Calu3 (cell line): ENCODE measurements around the gene SLC39A11. TPM values are rescaled to one million over a fixed set of nuclear protein-coding genes. Genes with fewer than 3 reads are reported as not detected.
"Not testable (repeated sequence)": the region's sequence is repeated elsewhere in the genome, so short reads cannot be mapped to it uniquely, and the experiment has no call there.

Experiments used
- BruUV-seq: library from RNA; stranded (reverse); fragments of 400-500 nt; replicated peaks from 2 replicates; lab custom pipeline; 2021; lab: Mats Ljungman, UMichigan
- CTCF ChIA-PET: fragments of 300-600 bp; sonication (Branson Sonifier 250); formaldehyde crosslinking; loops from one replicate; lab custom pipeline; 2022; ENCODE audit warnings: antibody characterized with exemption; lab: Charles Lee
- DNase-seq: peaks from one replicate; pipeline ENCODE4 v3.0.0; 2022
- H3K27ac Mint-ChIP-seq: one replicate; pipeline ENCODE4 v1.8.0; 2022; ENCODE audit warnings: mixed read lengths; ENCODE audit not compliant: unreplicated experiment
- H3K27me3 Mint-ChIP-seq: one replicate; pipeline ENCODE4 v1.8.0; 2022; ENCODE audit warnings: mixed read lengths; ENCODE audit not compliant: unreplicated experiment
- H3K36me3 Mint-ChIP-seq: one replicate; pipeline ENCODE4 v1.8.0; 2022; ENCODE audit warnings: mild to moderate bottlenecking, moderate library complexity, mixed read lengths; ENCODE audit not compliant: insufficient read depth, unreplicated experiment
- H3K4me1 Mint-ChIP-seq: one replicate; pipeline ENCODE4 v1.8.0; 2022; ENCODE audit warnings: mild to moderate bottlenecking, low read depth, mixed read lengths; ENCODE audit not compliant: unreplicated experiment
- H3K4me3 Mint-ChIP-seq: one replicate; pipeline ENCODE4 v1.8.0; 2022; ENCODE audit warnings: mild to moderate bottlenecking, low read depth, moderate library complexity, mixed read lengths; ENCODE audit not compliant: unreplicated experiment
- H3K9me3 Mint-ChIP-seq: one replicate; pipeline ENCODE4 v1.8.0; 2022; ENCODE audit warnings: low read depth, mixed read lengths; ENCODE audit not compliant: unreplicated experiment
- intact Hi-C: fragments of 100-400 bp; cut with micrococcal nuclease; formaldehyde crosslinking; loops from one replicate; pipeline ENCODE4 v1.10.0; 2022; ENCODE audit not compliant: unreplicated experiment
- total RNA-seq: library from RNA; stranded (reverse); gene quantifications from 2 replicates; pipeline ENCODE4 v1.2.3, GENCODE V29; 2022
- TF ChIP-seq, protein P1 (sequence below): fragments of 200-600 bp; IDR thresholded peaks from one replicate; pipeline ENCODE4 v1.8.0; 2022; ENCODE audit warnings: antibody characterized with exemption; ENCODE audit not compliant: unreplicated experiment

SLC39A11 gene
- total RNA-seq, 1 experiment from 2014 or later: 60.3 TPM

- Mint-ChIP-seq H3K27ac (no peak overlapping the region), H3K9me3 (peaks cover 11% of the 10 kb centered on the region), H3K27me3 (no peaks in the 10 kb centered on the region), H3K4me1 (no peaks in the 10 kb centered on the region), H3K36me3 (no peaks in the 10 kb centered on the region), H3K4me3 (no peak overlapping the region)
- TF ChIP-seq, protein P1, sequence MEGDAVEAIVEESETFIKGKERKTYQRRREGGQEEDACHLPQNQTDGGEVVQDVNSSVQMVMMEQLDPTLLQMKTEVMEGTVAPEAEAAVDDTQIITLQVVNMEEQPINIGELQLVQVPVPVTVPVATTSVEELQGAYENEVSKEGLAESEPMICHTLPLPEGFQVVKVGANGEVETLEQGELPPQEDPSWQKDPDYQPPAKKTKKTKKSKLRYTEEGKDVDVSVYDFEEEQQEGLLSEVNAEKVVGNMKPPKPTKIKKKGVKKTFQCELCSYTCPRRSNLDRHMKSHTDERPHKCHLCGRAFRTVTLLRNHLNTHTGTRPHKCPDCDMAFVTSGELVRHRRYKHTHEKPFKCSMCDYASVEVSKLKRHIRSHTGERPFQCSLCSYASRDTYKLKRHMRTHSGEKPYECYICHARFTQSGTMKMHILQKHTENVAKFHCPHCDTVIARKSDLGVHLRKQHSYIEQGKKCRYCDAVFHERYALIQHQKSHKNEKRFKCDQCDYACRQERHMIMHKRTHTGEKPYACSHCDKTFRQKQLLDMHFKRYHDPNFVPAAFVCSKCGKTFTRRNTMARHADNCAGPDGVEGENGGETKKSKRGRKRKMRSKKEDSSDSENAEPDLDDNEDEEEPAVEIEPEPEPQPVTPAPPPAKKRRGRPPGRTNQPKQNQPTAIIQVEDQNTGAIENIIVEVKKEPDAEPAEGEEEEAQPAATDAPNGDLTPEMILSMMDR: no peak
- BruUV-seq: no TSS peak
- no peak for DNase-seq
- intact Hi-C loops: no loop called here
- CTCF ChIA-PET: no interaction called here
These were observed 328.5 kb downstream of the SLC39A11 start for GRCh38 chr17:72763981-72764380.

DNA sequence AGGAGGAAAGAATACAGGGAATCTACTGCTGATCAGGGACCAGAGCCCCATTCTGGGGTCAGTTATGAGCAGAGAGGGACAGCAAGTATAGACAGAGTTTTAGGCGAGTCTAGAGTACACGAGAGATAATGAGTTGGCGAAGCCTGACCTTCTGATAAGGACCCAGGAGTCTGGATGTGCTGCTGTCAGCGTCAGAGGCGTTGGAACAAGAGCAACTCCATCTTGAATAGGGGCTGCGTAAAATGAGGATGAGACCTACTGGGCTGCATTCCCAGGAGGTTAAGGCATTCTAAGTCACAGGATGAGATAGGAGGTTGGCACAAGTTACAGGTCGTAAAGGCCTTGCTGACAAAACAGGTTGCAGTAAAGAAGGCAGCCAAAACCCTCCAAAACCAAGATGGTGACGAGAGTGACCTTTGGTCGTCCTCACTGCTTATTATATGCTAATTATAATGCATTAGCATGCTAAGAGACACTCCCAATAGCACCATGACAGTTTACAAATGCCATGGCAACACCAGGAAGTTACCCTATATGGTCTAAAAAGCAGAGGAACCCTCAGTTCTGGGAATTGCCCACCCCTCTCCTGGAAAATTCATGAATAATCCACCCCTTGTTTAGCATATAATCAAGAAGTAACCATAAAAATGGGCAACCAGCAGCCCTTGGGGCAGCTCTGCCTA is 330.5 kb downstream of the SLC39A11 start:
- H3K27me3 Mint-ChIP-seq, H3K9me3 Mint-ChIP-seq, H3K4me3 Mint-ChIP-seq: not testable (repeated sequence)

GRCh38 chr17:72761431-72761830 is 331.1 kb downstream of the SLC39A11 start:
- TF ChIP-seq, protein P1: no peak
- Mint-ChIP-seq H3K4me3 (no peak overlapping the region), H3K9me3 (peaks cover 5% of the 10 kb centered on the region)

More for the DNA sequence above, 330.5 kb downstream of the SLC39A11 start:
- DNase-seq, CTCF ChIA-PET, BruUV-seq, H3K27ac Mint-ChIP-seq, H3K4me1 Mint-ChIP-seq, H3K36me3 Mint-ChIP-seq, intact Hi-C loops: not testable (repeated sequence)

GRCh38 chr17:72760368-72760767 is 332.1 kb downstream of the SLC39A11 start:
- Mint-ChIP-seq H3K4me1 (no peaks in the 10 kb centered on the region), H3K27ac (no peak overlapping the region), H3K27me3 (no peaks in the 10 kb centered on the region), H3K36me3 (no peaks in the 10 kb centered on the region), H3K9me3 (peaks cover 4% of the 10 kb centered on the region), H3K4me3 (no peak overlapping the region)
- no TSS peak for BruUV-seq
- DNase-seq: no peak
- CTCF ChIA-PET: no interaction called here
- intact Hi-C loops: no loop called here
- TF ChIP-seq, protein P1: no peak

More at GRCh38 chr17:72761431-72761830, 331.1 kb downstream of the SLC39A11 start:
- intact Hi-C loops: no loop called here
- CTCF ChIA-PET: no interaction called here
- Mint-ChIP-seq H3K36me3 (no peaks in the 10 kb centered on the region), H3K4me1 (no peaks in the 10 kb centered on the region), H3K27me3 (no peaks in the 10 kb centered on the region), H3K27ac (no peak overlapping the region)
- no TSS peak for BruUV-seq
- DNase-seq: no peak

DNA sequence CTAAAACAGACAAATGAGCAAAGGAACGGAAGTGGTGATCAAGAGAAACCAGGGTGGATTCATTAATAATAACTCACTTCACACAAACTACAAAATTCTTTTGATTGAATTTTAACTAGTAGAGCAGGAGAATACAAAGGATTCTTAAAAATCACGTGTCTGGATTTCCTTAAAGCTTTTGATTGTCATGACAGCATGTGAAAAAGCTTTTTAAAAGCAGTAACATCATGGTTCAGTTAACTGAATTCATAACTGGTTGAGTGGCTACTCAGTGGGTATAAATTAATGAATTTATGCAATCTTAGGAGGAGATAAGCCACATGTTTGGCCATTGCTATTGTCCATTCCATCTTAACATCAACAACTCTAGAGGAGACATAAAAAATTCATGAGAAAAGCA is 333.2 kb downstream of the SLC39A11 start:
- Mint-ChIP-seq H3K36me3 (no peaks in the 10 kb centered on the region), H3K9me3 (peaks cover 4% of the 10 kb centered on the region), H3K4me3 (no peak overlapping the region), H3K27ac (no peak overlapping the region), H3K4me1 (no peaks in the 10 kb centered on the region), H3K27me3 (no peaks in the 10 kb centered on the region)
- intact Hi-C loops: no loop called here
- TF ChIP-seq, protein P1: no peak
- DNase-seq: no peak
- CTCF ChIA-PET: no interaction called here
- no TSS peak for BruUV-seq
